Hepatocyte (in vitro differentiated cells): Measurements from ENCODE around the gene FSIP1. TPM values are rescaled to one million over a fixed set of nuclear protein-coding genes. Genes with fewer than 3 reads are reported as not detected.

Experiments
- DNase-seq: peaks from one replicate; pipeline ENCODE4 v3.0.0-alpha.2; 2016; ENCODE audit warnings: low spot score
- H2AFZ ChIP-seq: fragments of 200-600 bp; sonication (generic); 2 replicates; pipeline ENCODE4 v1.6.0; 2016; ENCODE audit warnings: antibody characterized with exemption, mild to moderate bottlenecking
- H3K27ac ChIP-seq: fragments of 200-600 bp; sonication (generic); 2 replicates; pipeline ENCODE4 v1.5.1; 2016; ENCODE audit warnings: mild to moderate bottlenecking
- H3K27me3 ChIP-seq: fragments of 200-600 bp; sonication (generic); 2 replicates; pipeline ENCODE4 v1.6.1; 2016
- H3K36me3 ChIP-seq: fragments of 200-600 bp; sonication (generic); replicated peaks from 2 replicates; pipeline ENCODE4 v1.5.1; 2016; ENCODE audit warnings: low read depth; ENCODE audit not compliant: insufficient read depth
- H3K4me1 ChIP-seq: fragments of 200-600 bp; sonication (generic); 2 replicates; pipeline ENCODE4 v1.5.1; 2016; ENCODE audit warnings: mild to moderate bottlenecking, moderate library complexity; ENCODE audit not compliant: insufficient read depth
- H3K4me2 ChIP-seq: fragments of 200-600 bp; sonication (generic); 2 replicates; pipeline ENCODE4 v1.6.0; 2016
- H3K4me3 ChIP-seq: fragments of 200-600 bp; sonication (generic); 2 replicates; pipeline ENCODE4 v1.5.1; 2016; ENCODE audit warnings: mild to moderate bottlenecking
- H3K79me2 ChIP-seq: fragments of 200-600 bp; sonication (generic); 2 replicates; pipeline ENCODE4 v1.6.0; 2017; ENCODE audit warnings: mild to moderate bottlenecking
- H3K9me2 ChIP-seq: fragments of 200-600 bp; sonication (generic); replicated peaks from 2 replicates; pipeline ENCODE4 v1.6.0; 2017; ENCODE audit warnings: mild to moderate bottlenecking; ENCODE audit not compliant: insufficient read depth
- H3K9me3 ChIP-seq: fragments of 200-600 bp; sonication (generic); 2 replicates; pipeline ENCODE4 v1.5.1; 2016; ENCODE audit warnings: low read depth, mild to moderate bottlenecking
- H4K20me1 ChIP-seq: fragments of 200-600 bp; sonication (generic); 2 replicates; pipeline ENCODE4 v1.6.0; 2016; ENCODE audit warnings: mild to moderate bottlenecking; ENCODE audit not compliant: insufficient read depth, poor library complexity, severe bottlenecking
- CTCF ChIP-seq: fragments of 200-600 bp; sonication (generic); IDR thresholded peaks from 2 replicates; pipeline ENCODE4 v1.5.1; 2016; ENCODE audit warnings: antibody characterized with exemption, mild to moderate bottlenecking; ENCODE audit not compliant: poor library complexity
- EZH2 ChIP-seq: fragments of 200-600 bp; sonication (generic); IDR thresholded peaks from 2 replicates; pipeline ENCODE4 v1.6.1; 2016; ENCODE audit warnings: antibody characterized with exemption, mild to moderate bottlenecking, borderline replicate concordance
- EZH2phosphoT487 ChIP-seq: fragments of 200-600 bp; sonication (generic); IDR thresholded peaks from one replicate; pipeline ENCODE4 v1.6.1; 2018; ENCODE audit warnings: antibody characterized with exemption, mild to moderate bottlenecking, low read depth, moderate library complexity; ENCODE audit not compliant: unreplicated experiment, severe bottlenecking
- WGBS: methylation state at CpG from one replicate; pipeline ENCODE4 v1.1.6; 2016; ENCODE audit warnings: low lambda C conversion rate; ENCODE audit errors: missing lambda C conversion rate; 5-methylcytosine and 5-hydroxymethylcytosine counted together
- polyA plus RNA-seq: library from polyadenylated mRNA; unstranded; fragments of >200 nt; fragmentation: Nextera tagmentation; extraction: Ambion mirVana; gene quantifications from 2 replicates; pipeline ENCODE4 v1.2.1, GENCODE V29; 2016
- total RNA-seq: library from RNA; depleted of rRNA; stranded (reverse); fragments of >200 nt; gene quantifications from 2 replicates; pipeline ENCODE4 v1.2.3, GENCODE V29; 2014

Gene FSIP1
- total and polyA plus RNA-seq, 2 experiments from 2014 or later: 0.60 to 0.79 TPM

- Histone ChIP-seq H2AFZ (no peak overlapping the region), H3K27ac (no peak overlapping the region), H3K79me2 (no peaks in the 10 kb centered on the region), H4K20me1 (no peaks in the 10 kb centered on the region), H3K4me2 (no peak overlapping the region), H3K4me3 (no peak overlapping the region), H3K9me3 (no peaks in the 10 kb centered on the region), H3K9me2 (no peaks in the 10 kb centered on the region), H3K36me3 (no peaks in the 10 kb centered on the region), H3K27me3 (no peaks in the 10 kb centered on the region), H3K4me1 (no peaks in the 10 kb centered on the region)
- 95% methylated on average over 2 of the region's 2 CpGs for WGBS
- no peak for TF ChIP-seq CTCF
- no peak for TF ChIP-seq EZH2
- TF ChIP-seq EZH2phosphoT487: no peak
- no peak for DNase-seq
Observed at GRCh38 chr15:39565851-39566250, 216.8 kb downstream of the FSIP1 start.

GRCh38 chr15:39564972-39565665 lies 217.5 kb downstream of the FSIP1 start:
- no peak for DNase-seq
- Histone ChIP-seq H3K9me2 (no peaks in the 10 kb centered on the region), H3K27me3 (no peaks in the 10 kb centered on the region), H3K4me3 (no peak overlapping the region), H3K79me2 (no peaks in the 10 kb centered on the region), H3K9me3 (no peaks in the 10 kb centered on the region), H3K4me1 (no peaks in the 10 kb centered on the region), H3K36me3 (no peaks in the 10 kb centered on the region), H4K20me1 (no peaks in the 10 kb centered on the region), H2AFZ (no peak overlapping the region), H3K4me2 (no peak overlapping the region), H3K27ac (no peak overlapping the region)
- TF ChIP-seq CTCF (no peak), EZH2phosphoT487 (no peak), EZH2 (no peak)
- 92% methylated on average over 4 of the region's 4 CpGs for WGBS

- H3K79me2 ChIP-seq: no peaks in the 10 kb centered on the region
- no peaks in the 10 kb centered on the region for H3K36me3 ChIP-seq
- no peak overlapping the region for H3K27ac ChIP-seq
- H3K27me3 ChIP-seq: no peaks in the 10 kb centered on the region
- H3K4me2 ChIP-seq: no peak overlapping the region
- H3K9me2 ChIP-seq: no peaks in the 10 kb centered on the region
- TF ChIP-seq CTCF: no peak
- TF ChIP-seq EZH2: no peak
- no peaks in the 10 kb centered on the region for H3K9me3 ChIP-seq
- no peak overlapping the region for H2AFZ ChIP-seq
- 89% methylated on average over 3 of the region's 3 CpGs for WGBS
- peaks cover 8% of the 10 kb centered on the region for H3K4me1 ChIP-seq
- H3K4me3 ChIP-seq: no peak overlapping the region
- no peaks in the 10 kb centered on the region for H4K20me1 ChIP-seq
- DNase-seq: no peak
Observed at GRCh38 chr15:39558421-39558820, 224.2 kb downstream of the FSIP1 start.

- TF ChIP-seq EZH2phosphoT487 (no peak), CTCF (no peak), EZH2 (no peak)
Observed at GRCh38 chr15:39556461-39556860, 226.2 kb downstream of the FSIP1 start.

More at GRCh38 chr15:39556461-39556860, 226.2 kb downstream of the FSIP1 start:
- WGBS: 63% methylated on average over 7 of the region's 7 CpGs
- H4K20me1 ChIP-seq: no peaks in the 10 kb centered on the region
- H3K27me3 ChIP-seq: no peaks in the 10 kb centered on the region
- no peak overlapping the region for H3K4me3 ChIP-seq
- DNase-seq: no peak
- no peak overlapping the region for H2AFZ ChIP-seq
- no peaks in the 10 kb centered on the region for H3K79me2 ChIP-seq
- no peak overlapping the region for H3K4me2 ChIP-seq
- H3K9me2 ChIP-seq: no peaks in the 10 kb centered on the region
- H3K27ac ChIP-seq: peak overlapping the region; percentile 70
- H3K9me3 ChIP-seq: no peaks in the 10 kb centered on the region
- H3K4me1 ChIP-seq: peaks cover 8% of the 10 kb centered on the region
- no peaks in the 10 kb centered on the region for H3K36me3 ChIP-seq
